K562 (cell line): ENCODE results near the gene FRAT1. TPM values are rescaled to one million over a fixed set of nuclear protein-coding genes. Genes with fewer than 3 reads are reported as not detected.

Experiments used
- CBFA2T3 ChIP-seq: fragments of 450-650 bp; IDR thresholded peaks from 2 replicates; pipeline ENCODE4 v1.6.1; 2017
- DMBX1 ChIP-seq: fragments of 250-450 bp; sonication (Bioruptor Pico); IDR thresholded peaks from 2 replicates; pipeline ENCODE4 v1.8.0; 2022; ENCODE audit warnings: inconsistent platforms, mild to moderate bottlenecking, moderate library complexity, borderline replicate concordance
- DPF2 ChIP-seq: fragments of 450-650 bp; IDR thresholded peaks from 2 replicates; pipeline ENCODE4 v1.6.1; 2016
- EP300 ChIP-seq: IDR thresholded peaks from 2 replicates; pipeline ENCODE4 v1.6.1; 2012; ENCODE audit warnings: low read length, improper control_type of control experiment
- GATA2 ChIP-seq: sonication (generic); formaldehyde crosslinking; IDR thresholded peaks from 2 replicates; pipeline ENCODE4 v1.4.0; 2020; ENCODE audit warnings: mild to moderate bottlenecking, missing genetic modification reagents
- MEIS2 ChIP-seq: fragments of 450-650 bp; IDR thresholded peaks from 2 replicates; pipeline ENCODE4 v1.6.1; 2014; ENCODE audit warnings: mild to moderate bottlenecking; ENCODE audit not compliant: partially characterized antibody
- NCOR1 ChIP-seq: fragments of 450-650 bp; IDR thresholded peaks from 2 replicates; pipeline ENCODE4 v1.6.1; 2016; ENCODE audit warnings: mild to moderate bottlenecking, moderate library complexity
- PKNOX1 ChIP-seq: fragments of 450-650 bp; IDR thresholded peaks from 2 replicates; pipeline ENCODE4 v1.6.1; 2016
- PML ChIP-seq: IDR thresholded peaks from 2 replicates; pipeline ENCODE4 v1.6.1; 2012; ENCODE audit warnings: low read length, inconsistent platforms
- POLR2AphosphoS5 ChIP-seq: IDR thresholded peaks from 2 replicates; pipeline ENCODE4 v1.6.1; 2011; ENCODE audit warnings: mild to moderate bottlenecking, low read depth, low read length, moderate library complexity; ENCODE audit not compliant: control insufficient read depth, insufficient read depth
- POLR3G ChIP-seq: IDR thresholded peaks from 2 replicates; pipeline ENCODE4 v1.6.1; 2011; ENCODE audit not compliant: insufficient read length, insufficient replicate concordance; ENCODE audit errors: extremely low read depth
- STAT5A ChIP-seq: IDR thresholded peaks from 2 replicates; pipeline ENCODE4 v1.6.1; 2012; ENCODE audit warnings: low read length, inconsistent platforms, borderline replicate concordance
- TAL1 ChIP-seq: fragments of 450-650 bp; IDR thresholded peaks from 2 replicates; pipeline ENCODE4 v1.6.1; 2016; ENCODE audit warnings: mild to moderate bottlenecking
- TCF3 ChIP-seq: sonication (generic); formaldehyde crosslinking; IDR thresholded peaks from 2 replicates; pipeline ENCODE4 v1.4.0; 2020; ENCODE audit warnings: mild to moderate bottlenecking, missing genetic modification reagents
- TRIM24 ChIP-seq, 2 experiments: fragments of 450-650 bp; IDR thresholded peaks; 2 replicates each; pipeline ENCODE4 v1.6.1; 2016
- WHSC1 ChIP-seq: IDR thresholded peaks from one replicate; pipeline ENCODE4 v1.6.1; 2012; ENCODE audit warnings: low read length, control low read depth, inconsistent platforms
- polyA plus RNA-seq, 8 experiments: library from polyadenylated mRNA; depleted of rRNA in 4 of 8; stranded (reverse) in 5 of 8; unstranded in 3 of 8; fragments of >200 nt; fragmentation: Nextera tagmentation in 2 of 8; fragmentation: Illumina TruSeq in 1 of 8; extraction: Ambion mirVana in 2 of 8; extraction: Trizol in 1 of 8; gene quantifications; 2 replicates each; pipeline versions ENCODE4 v1.2.1 to v1.2.3, GENCODE V29; 2011 to 2014; ENCODE audit warnings: inconsistent platforms in 1 of 8, missing spikeins in 1 of 8
- total RNA-seq, 7 experiments: library from RNA; depleted of rRNA in 6 of 7; stranded (reverse); fragments of >200 nt in 6 of 7; fragmentation: Illumina TruSeq in 2 of 7; extraction: Trizol in 2 of 7; gene quantifications; 2 replicates each; pipeline versions ENCODE4 v1.2.1 to v1.2.3, GENCODE V29; 2011 to 2021; ENCODE audit warnings: low replicate concordance in 1 of 7

Gene FRAT1
- total and polyA plus RNA-seq, 9 of the 15 experiments (the other 6 are each of a cell fraction or from before 2014, with no cell fraction given): 0.11 to 4.6 (median 1.4) TPM

- TF ChIP-seq EP300: peak; percentile 24; the same call in 1 of the 2 replicates
- no peak for TF ChIP-seq POLR3G
- peak; percentile 50; the same call in 1 of the 2 replicates for TF ChIP-seq POLR2AphosphoS5
- TF ChIP-seq PML: peak; percentile 41; the same call in 1 of the 2 replicates
- no peak for TF ChIP-seq DMBX1
- TF ChIP-seq NCOR1: peak; percentile 68
- peak; percentile 88 for TF ChIP-seq CBFA2T3
- peak; percentile 35; the same call in 1 of the 2 replicates for TF ChIP-seq STAT5A
- TF ChIP-seq TCF3 (CRISPR knock-in tag): peak; percentile 78
- TF ChIP-seq WHSC1: no peak
- peak; percentile 54; the same call in 1 of the 2 replicates for TF ChIP-seq GATA2 (CRISPR knock-in tag)
- peak; percentile 62 for TF ChIP-seq TAL1
- 0 out of 2 replicates have a peak, but pooled peaks have one; percentile 30 for TF ChIP-seq DPF2
- peak; percentile 13; the same call in 1 of the 2 replicates for TF ChIP-seq PKNOX1
- peak in 1 of 2 experiments; percentile 38; a peak in 1 of 4 replicates for TF ChIP-seq TRIM24 (IDR thresholded peaks at IDR 0.05)
- peak; percentile 50 for TF ChIP-seq MEIS2
Observed at GRCh38 chr10:97327348-97328294, 8.6 kb downstream of the FRAT1 start (continued).
